NCI-H460 (cell line): ENCODE data around the gene MPP4. TPM values are rescaled to one million over a fixed set of nuclear protein-coding genes. Genes with fewer than 3 reads are reported as not detected.

Source experiments
- DNase-seq: peaks from one replicate; pipeline ENCODE4 v3.0.0-alpha.2; 2016; ENCODE audit warnings: low read depth; ENCODE audit errors: extremely low read depth
- polyA plus RNA-seq: library from polyadenylated mRNA; depleted of rRNA; stranded (reverse); fragments of >200 nt; gene quantifications from 2 replicates; pipeline ENCODE4 v1.2.3, GENCODE V29; 2014; cell fraction: nucleus; rRNA removed
- total RNA-seq: library from RNA; depleted of rRNA; stranded (reverse); fragments of >200 nt; shearing (Covaris generic); gene quantifications from 2 replicates; pipeline ENCODE4 v1.2.3, GENCODE V29; 2014; rRNA removed

MPP4 gene, protein sequence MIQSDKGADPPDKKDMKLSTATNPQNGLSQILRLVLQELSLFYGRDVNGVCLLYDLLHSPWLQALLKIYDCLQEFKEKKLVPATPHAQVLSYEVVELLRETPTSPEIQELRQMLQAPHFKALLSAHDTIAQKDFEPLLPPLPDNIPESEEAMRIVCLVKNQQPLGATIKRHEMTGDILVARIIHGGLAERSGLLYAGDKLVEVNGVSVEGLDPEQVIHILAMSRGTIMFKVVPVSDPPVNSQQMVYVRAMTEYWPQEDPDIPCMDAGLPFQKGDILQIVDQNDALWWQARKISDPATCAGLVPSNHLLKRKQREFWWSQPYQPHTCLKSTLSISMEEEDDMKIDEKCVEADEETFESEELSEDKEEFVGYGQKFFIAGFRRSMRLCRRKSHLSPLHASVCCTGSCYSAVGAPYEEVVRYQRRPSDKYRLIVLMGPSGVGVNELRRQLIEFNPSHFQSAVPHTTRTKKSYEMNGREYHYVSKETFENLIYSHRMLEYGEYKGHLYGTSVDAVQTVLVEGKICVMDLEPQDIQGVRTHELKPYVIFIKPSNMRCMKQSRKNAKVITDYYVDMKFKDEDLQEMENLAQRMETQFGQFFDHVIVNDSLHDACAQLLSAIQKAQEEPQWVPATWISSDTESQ
- total RNA-seq, result 0.52 and 1.3 TPM in 2 replicates
- 0.07 TPM in 1 of 2 replicates, not detected in the other for polyA plus RNA-seq

DNA sequence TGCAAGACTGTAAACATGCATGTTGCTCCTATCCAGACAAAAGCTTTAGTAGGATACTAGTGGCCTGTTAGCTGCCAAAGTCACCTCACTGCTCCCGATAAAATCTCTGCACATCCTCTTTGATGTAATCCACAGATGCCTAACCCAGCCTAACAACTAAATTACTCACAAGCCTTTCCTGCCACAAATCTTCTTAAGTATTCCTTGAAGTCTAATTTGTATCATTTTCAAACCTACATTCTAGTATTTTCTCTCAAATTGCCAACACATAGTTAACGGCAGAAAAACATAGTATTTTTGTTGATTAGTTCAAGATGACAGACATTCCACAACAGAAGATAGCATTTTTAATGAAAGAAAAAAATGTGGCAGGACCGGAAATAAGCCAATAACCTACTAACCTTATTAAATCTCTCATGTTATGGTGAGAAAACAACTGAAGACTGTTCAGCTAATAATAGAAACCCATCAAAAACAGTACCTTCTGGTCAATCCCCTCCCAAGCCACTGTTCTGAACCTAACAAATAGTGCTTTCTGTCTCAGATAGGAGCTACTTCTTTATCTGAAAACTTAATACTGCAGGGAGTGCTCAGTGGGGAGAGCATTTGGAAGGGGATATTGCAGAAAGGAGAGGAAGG, at the start of gene MPP4:
MPP4 (minus strand) TSS at position 57 of the 639 bp plus-strand sequence. CDS start 4,690 bp downstream, outside the sequence.
- DNase-seq, result no peak

DNA sequence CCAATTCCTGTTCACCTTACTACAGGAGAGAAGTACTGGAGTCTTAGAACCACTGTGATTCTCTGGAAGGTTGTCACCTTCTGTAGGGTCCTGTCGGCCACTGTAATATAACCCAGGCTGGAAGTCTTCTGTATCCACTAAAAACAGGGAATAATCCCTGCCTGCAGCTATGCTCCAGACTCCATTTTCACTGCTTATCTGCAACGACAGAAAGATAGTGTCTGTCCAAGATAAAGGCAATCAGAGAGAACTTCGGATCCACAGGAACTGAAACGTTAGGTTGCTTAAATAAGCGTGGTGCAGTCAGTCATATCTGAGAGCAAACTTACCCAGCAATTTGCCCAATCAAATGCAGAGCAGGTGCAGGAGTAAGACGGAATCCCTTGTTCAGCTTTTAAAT, 48.1 kb upstream of the MPP4 start:
- DNase-seq, result no peak

DNA sequence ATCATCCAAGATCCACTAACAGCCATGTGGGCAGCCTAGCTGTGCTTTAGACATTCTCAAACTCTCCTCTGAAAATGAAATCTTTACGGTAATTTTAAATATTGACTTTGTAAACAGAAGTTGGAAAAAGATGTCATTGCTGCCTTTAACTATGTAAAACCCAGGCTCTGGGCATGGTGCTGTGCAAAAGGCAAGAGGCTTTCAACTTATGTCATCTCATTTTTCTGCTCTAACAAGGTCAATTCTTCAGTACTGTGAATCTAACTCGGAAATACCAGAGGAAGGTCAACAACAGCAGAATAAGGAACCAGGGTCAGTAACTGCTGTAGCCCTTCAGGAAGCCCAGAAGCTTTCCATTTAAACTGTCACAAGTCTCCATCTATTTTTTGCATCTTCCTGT, 37.0 kb upstream of the MPP4 start:
- no peak for DNase-seq

DNA sequence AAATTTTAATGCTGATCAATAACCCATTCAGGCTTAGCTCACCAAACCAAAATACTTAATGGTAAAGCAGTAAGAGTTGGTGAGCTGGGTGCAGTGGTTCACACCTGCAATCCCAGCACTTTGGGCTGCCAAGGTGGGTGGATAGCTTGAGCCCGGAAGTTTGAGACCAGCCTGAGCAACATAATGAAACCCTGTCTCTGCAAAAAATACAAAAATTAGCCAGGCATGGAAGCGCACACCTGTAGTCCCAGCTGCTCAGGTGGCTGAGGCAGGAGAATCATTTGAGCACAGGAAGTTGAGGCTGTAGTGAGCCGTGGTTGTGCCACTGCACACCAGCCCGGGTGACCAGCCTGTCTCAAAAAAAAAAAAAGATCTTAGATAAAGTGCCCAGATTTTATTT, 35.7 kb upstream of the MPP4 start:
- DNase-seq, result no peak

DNA sequence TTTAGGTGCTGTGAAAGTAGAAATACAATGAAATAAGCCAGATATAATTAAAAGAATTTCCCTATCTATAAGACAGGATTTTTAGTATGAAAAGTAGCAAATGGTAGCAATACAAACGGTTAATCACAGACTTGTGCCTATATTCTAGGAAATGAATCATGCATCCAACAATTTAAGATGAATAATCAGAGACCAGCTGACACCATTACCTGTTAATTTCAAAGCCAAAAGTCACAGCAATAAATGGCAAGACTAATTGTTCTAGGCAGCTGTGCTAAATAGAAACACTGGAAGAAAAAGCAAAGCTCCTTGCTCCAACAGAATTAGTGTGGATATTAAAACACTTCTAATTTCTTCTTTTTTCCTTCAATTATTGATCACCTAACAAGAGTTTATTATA, 35.1 kb upstream of the MPP4 start:
- no peak for DNase-seq

- no peak for DNase-seq
These were observed 32.3 kb upstream of the MPP4 start for GRCh38 chr2:201730651-201731285.

GRCh38 chr2:201715459-201715858, 17.0 kb upstream of the MPP4 start:
- DNase-seq, result no peak

DNA sequence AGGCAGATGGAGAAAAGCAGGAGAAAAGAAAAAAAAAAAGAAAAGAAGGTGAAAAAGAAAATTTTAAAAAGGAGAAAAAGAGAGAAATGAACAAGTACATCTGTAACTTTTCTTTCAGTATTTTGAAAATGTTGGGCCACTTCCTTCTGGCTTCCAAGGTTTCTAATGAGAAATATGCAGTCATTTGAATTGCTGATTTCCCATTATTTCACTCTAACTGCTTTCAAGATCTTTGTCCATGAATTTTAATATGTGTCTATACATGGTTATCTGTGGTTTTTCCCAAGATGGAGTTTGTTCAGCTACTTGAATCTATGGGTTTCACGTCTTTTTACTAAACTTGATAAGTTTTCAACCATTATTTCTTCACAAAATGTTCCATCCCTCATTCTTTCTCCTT, 14.3 kb upstream of the MPP4 start:
- DNase-seq, result no peak

- no peak for DNase-seq
These were observed 11.3 kb upstream of the MPP4 start for GRCh38 chr2:201709747-201710146.

DNA sequence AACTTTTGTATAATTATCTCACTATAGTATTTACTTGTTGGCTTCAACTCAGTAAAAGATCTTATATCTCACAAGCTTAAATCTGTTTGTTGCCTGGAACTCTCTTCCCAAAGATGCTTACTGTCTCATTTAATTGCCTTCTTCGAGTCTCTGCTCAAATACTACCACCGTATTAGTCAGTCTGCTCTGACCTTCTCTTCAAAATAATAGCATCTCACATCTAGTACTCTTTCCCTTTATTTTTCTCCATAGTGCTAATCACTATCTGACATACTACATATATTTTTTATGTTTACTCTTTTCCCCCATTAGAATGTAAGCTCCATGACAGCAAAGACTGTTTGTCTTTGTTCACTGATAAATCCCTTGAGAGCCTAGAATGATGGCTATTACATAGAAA, 10.6 kb upstream of the MPP4 start:
- DNase-seq, result no peak

DNA sequence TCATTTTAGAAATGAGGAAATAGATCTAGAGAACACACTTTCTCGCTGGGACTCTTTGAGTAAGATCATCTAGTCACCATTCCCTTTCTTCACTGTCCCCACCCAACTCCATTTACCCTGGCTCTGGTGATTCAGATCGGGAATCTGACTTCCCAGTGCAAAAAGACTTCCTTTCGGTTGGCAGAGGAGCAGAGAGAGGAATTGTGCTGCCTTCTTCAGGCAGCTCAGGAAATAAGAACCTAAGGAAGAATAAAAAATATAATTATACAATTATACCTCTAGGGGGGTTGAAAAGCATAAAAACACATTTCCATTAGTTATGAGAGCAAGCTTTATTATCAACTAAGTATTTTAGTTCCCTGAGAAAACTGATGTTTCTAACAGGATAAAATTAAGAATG, 9.3 kb upstream of the MPP4 start:
- DNase-seq, result peak; percentile 47

DNA sequence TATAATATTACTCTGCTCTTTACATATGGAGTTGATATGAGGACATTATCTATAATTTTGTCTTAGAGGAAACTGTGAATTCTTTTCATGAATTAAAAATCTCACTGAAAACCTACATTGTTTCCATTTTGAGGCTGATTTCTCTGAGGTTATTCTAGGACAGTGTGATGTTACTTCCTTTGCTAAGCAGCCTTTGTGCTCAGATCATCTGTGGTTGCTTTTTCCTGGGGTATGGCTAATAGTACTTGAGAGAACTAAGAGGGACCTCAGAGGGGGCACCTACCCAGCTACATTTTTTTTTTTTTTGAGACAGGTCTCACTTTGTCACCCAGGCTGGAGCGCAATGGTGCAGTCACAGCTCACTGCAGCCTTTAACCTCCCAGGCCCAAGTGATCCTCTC, 8.7 kb upstream of the MPP4 start:
- DNase-seq, result no peak

- no peak for DNase-seq
These were observed 6.1 kb upstream of the MPP4 start for GRCh38 chr2:201704536-201704935.

DNA sequence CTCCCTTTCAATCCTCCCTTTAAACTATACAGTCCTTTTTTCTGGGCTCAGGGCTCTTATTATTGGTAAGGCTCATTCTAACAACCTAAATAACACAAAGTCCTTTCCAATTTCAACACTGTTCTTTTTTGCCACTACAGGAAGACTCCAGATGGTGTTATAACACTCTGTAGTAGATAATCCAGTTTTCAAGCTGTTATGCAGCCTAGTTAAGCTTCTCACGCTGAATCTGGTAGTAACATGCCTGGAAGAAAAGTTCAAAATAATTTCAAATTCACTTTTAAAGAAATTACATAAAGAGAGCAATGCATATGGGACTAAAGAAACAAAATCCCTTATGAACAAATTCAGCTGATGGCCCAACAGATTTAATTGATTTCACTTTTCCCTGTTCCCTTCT, 3.2 kb upstream of the MPP4 start:
- no peak for DNase-seq

DNA sequence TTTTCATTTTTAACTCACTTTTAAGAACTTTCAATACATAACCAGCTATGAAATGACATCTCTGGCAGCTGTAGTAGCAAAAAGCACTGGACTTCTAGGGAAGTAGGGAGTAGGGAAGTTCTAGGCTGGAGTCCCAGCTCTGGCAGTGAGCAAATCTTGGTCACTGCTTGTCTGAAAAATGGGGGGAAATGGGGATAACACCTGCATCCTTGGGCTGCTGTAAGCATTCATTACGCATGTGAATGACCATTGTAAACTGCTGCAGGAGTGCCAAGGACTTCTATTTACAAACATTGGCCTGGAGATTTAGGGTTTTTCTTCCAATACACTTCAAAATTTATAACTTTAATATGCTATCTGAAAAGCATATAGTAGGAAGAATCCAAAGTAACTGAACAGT, 972 bp upstream of the MPP4 start:
- no peak for DNase-seq

- DNase-seq, result no peak
These were observed 545 bp downstream of the MPP4 start for GRCh38 chr2:201697899-201698298.

GRCh38 chr2:201696151-201696659, 2.2 kb downstream of the MPP4 start:
- DNase-seq, result peak; percentile 58

DNA sequence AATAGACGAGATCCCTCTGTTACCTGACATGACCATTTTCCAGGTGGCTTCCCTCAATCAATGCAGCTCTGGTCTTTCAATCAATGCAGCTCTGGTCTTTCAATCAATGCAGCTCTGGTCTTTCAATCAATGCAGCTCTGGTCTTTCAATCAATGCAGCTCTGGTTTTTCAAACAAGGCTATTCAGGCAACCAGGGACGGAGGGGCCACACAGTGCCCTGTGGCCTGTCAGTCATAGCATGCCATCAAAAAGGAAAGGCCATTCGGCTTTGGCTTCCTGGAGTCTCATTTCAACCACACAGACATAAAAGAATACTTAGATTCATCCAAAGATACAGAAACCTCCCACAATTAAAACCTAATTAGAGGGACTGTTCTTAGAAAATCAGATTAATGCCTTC, 13.3 kb downstream of the MPP4 start:
- DNase-seq, result no peak

GRCh38 chr2:201680743-201681142, 17.7 kb downstream of the MPP4 start:
- DNase-seq, result no peak

DNA sequence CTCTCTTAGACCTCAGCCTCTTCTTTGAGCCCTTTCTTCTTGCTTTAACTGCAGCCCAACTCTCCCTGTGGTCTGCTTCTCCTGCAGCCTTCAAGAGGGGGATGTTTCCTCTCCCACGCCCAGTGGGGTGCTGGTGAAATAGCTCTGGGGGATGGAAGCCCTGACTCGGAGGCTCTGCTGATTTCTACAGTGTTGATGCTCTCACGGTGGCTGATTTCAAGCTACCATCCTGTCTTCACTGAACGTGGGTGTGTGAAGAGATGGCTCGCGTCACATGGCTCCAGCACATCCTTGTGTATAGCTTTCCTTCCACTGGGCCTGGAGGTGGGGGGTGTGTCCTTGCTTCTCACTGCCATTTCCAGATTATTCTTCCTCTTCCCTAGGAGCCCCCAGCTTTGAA, 20.0 kb downstream of the MPP4 start:
- DNase-seq, result no peak

DNA sequence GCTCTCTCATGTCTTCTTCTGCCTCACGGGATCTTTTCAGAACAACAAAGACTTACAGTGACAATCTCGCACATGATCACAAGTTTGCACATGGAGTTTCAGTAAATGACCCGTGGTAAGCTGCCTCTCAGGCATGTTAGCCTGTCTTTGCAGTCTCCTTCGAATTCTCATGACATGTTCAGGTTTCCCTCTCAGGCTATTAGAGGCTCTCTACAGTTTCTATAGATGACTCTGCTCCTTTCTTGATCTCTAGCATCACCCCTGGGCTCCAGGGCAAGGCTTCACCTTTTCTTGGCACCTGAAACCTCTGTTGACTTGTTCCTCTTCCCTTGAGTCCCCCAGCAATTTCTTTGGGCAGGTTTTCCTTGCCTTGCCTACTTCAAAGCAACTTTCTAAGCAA, 23.0 kb downstream of the MPP4 start:
- no peak for DNase-seq
